K562 (cell line): ENCODE results near the gene BCL7C. TPM values are rescaled to one million over a fixed set of nuclear protein-coding genes. Genes with fewer than 3 reads are reported as not detected.

Source experiments
- DPF2 ChIP-seq: fragments of 450-650 bp; IDR thresholded peaks from 2 replicates; pipeline ENCODE4 v1.6.1; 2016
- IRF2 ChIP-seq: sonication (generic); formaldehyde crosslinking; IDR thresholded peaks from 2 replicates; pipeline ENCODE4 v1.8.1; 2022; ENCODE audit warnings: mild to moderate bottlenecking, missing genetic modification reagents
- NFRKB ChIP-seq: fragments of 450-650 bp; IDR thresholded peaks from 2 replicates; pipeline ENCODE4 v1.6.1; 2016; ENCODE audit warnings: low read depth
- RB1 ChIP-seq: fragments of 450-650 bp; IDR thresholded peaks from 2 replicates; pipeline ENCODE4 v1.6.1; 2017; ENCODE audit warnings: low read depth, mild to moderate bottlenecking
- SMARCB1 ChIP-seq: IDR thresholded peaks from 2 replicates; pipeline ENCODE4 v1.6.1; 2011; ENCODE audit warnings: improper control_type of control experiment, low read depth; ENCODE audit not compliant: insufficient read length
- ZBTB7A ChIP-seq: IDR thresholded peaks from 2 replicates; pipeline ENCODE4 v1.6.1; 2011; ENCODE audit warnings: low read depth, mild to moderate bottlenecking, low read length, moderate library complexity, borderline replicate concordance; ENCODE audit not compliant: control insufficient read depth
- ZNF318 ChIP-seq, 2 experiments: fragments of 450-650 bp; IDR thresholded peaks; 2 replicates each; pipeline ENCODE4 v1.6.1; 2016; ENCODE audit warnings: mild to moderate bottlenecking in 2 of 2, borderline replicate concordance in 1 of 2, low read depth in 1 of 2, moderate library complexity in 1 of 2
- ZNF740 ChIP-seq, 3 experiments: fragments of 200-800 bp in 1 of 3; sonication (Bioruptor generic) in 1 of 3; sonication (generic) in 1 of 3; formaldehyde crosslinking in 1 of 3; IDR thresholded peaks; 2 replicates each; pipeline versions ENCODE4 v1.6.1 to v1.8.0; 2016 to 2022; ENCODE audit warnings: mild to moderate bottlenecking in 2 of 3, missing compliant biosample characterization in 2 of 3, missing genetic modification characterization in 2 of 3, missing genetic modification reagents in 1 of 3
- polyA plus RNA-seq, 8 experiments: library from polyadenylated mRNA; depleted of rRNA in 4 of 8; stranded (reverse) in 5 of 8; unstranded in 3 of 8; fragments of >200 nt; fragmentation: Nextera tagmentation in 2 of 8; fragmentation: Illumina TruSeq in 1 of 8; extraction: Ambion mirVana in 2 of 8; extraction: Trizol in 1 of 8; gene quantifications; 2 replicates each; pipeline versions ENCODE4 v1.2.1 to v1.2.3, GENCODE V29; 2011 to 2014; ENCODE audit warnings: inconsistent platforms in 1 of 8, missing spikeins in 1 of 8
- total RNA-seq, 7 experiments: library from RNA; depleted of rRNA in 6 of 7; stranded (reverse); fragments of >200 nt in 6 of 7; fragmentation: Illumina TruSeq in 2 of 7; extraction: Trizol in 2 of 7; gene quantifications; 2 replicates each; pipeline versions ENCODE4 v1.2.1 to v1.2.3, GENCODE V29; 2011 to 2021; ENCODE audit warnings: low replicate concordance in 1 of 7
- TF ChIP-seq, protein P1 (sequence below): fragments of 200-800 bp; sonication (Bioruptor generic); IDR thresholded peaks from 2 replicates; pipeline ENCODE4 v1.6.1; 2017; ENCODE audit warnings: missing genetic modification characterization, missing compliant biosample characterization
- TF ChIP-seq, protein P2 (sequence below), 2 experiments: fragments of 450-650 bp in 1 of 2; sonication (generic) in 1 of 2; formaldehyde crosslinking; conservative IDR thresholded peaks; 2 replicates each; pipeline versions ENCODE4 v1.4.0 to v1.8.1; 2020 to 2022; ENCODE audit warnings: mild to moderate bottlenecking in 1 of 2, missing genetic modification reagents in 1 of 2
- TF ChIP-seq, protein P3 (sequence below): fragments of 450-650 bp; IDR thresholded peaks from 2 replicates; pipeline ENCODE4 v1.6.1; 2016; ENCODE audit warnings: antibody characterized with exemption

BCL7C gene
- total and polyA plus RNA-seq, 9 of the 15 experiments (the other 6 are each of a cell fraction or from before 2014, with no cell fraction given), result 1.7 to 85.8 (median 19.6) TPM

DNA sequence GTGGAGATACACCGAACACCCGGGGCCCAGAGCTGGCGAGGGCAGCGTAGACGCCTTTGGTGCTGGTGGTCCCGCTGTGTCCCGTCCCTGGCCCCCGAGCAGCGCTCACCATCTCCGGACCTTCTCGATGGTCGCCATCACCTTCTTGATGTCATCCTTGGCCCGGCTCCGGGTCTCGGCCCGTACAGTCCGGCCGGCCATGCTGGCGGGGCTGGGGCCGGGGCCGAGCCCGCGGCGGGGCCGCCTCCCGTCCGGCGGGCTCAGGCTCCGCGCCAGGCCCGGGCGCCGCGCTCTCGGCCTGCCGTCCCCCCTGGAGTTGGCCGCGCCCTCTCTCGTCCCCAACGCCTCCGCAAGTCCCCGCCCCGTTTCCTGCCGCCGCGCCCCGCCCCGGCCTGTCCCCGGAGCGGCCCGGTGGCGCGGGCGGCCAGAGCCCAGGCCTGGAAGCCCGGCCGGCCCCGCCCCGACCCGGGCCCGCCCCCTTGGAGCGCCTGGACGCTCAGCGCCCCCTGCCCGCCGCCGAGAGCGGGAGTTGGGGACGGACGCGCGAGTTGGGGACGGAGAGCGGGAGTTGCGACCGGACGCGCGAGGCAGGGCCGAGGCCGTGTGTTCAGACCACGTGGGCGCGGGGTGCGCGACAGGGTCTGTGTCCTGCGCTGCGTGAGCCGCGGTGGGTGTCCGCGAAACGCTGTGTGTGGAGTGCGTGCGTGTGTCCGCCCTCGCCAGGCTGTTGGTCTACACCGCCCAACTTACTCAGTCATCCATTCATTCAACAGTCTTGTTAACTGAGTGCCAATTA is at the start of gene BCL7C (continued):
- TF ChIP-seq ZNF740 (CRISPR knock-in tag; IDR thresholded peaks at IDR 0.05) (peak; percentile 77), ZNF740 (tag; IDR thresholded peaks at IDR 0.05) (no peak), RB1 (peak; percentile 95), ZNF318 (IDR thresholded peaks at IDR 0.05; ENCODE audit: borderline replicate concordance in 1 of 2, low read depth in 1 of 2) (no peak), NFRKB (peak; percentile 70; the same call in 1 of the 2 replicates), DPF2 (no peak), SMARCB1 (no peak), ZBTB7A (peak; percentile 2; the same call in 1 of the 2 replicates), IRF2 (peak; percentile 87)
- TF ChIP-seq, protein P1, sequence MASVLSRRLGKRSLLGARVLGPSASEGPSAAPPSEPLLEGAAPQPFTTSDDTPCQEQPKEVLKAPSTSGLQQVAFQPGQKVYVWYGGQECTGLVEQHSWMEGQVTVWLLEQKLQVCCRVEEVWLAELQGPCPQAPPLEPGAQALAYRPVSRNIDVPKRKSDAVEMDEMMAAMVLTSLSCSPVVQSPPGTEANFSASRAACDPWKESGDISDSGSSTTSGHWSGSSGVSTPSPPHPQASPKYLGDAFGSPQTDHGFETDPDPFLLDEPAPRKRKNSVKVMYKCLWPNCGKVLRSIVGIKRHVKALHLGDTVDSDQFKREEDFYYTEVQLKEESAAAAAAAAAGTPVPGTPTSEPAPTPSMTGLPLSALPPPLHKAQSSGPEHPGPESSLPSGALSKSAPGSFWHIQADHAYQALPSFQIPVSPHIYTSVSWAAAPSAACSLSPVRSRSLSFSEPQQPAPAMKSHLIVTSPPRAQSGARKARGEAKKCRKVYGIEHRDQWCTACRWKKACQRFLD (CRISPR knock-in tag), result peak; percentile 94
- TF ChIP-seq, protein P2, sequence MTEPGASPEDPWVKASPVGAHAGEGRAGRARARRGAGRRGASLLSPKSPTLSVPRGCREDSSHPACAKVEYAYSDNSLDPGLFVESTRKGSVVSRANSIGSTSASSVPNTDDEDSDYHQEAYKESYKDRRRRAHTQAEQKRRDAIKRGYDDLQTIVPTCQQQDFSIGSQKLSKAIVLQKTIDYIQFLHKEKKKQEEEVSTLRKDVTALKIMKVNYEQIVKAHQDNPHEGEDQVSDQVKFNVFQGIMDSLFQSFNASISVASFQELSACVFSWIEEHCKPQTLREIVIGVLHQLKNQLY (CRISPR knock-in tag; conservative IDR thresholded peaks at IDR 0.05), result peak in 1 of 2 experiments; percentile 99; a peak in 2 of 4 replicates
- TF ChIP-seq, protein P3, sequence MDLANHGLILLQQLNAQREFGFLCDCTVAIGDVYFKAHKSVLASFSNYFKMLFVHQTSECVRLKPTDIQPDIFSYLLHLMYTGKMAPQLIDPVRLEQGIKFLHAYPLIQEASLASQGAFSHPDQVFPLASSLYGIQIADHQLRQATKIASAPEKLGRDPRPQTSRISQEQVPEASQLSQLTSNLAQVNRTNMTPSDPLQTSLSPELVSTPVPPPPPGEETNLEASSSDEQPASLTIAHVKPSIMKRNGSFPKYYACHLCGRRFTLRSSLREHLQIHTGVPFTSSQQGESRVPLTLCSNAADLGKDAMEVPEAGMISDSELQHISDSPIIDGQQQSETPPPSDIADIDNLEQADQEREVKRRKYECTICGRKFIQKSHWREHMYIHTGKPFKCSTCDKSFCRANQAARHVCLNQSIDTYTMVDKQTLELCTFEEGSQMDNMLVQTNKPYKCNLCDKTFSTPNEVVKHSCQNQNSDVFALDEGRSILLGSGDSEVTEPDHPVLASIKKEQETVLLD, result peak; percentile 91
